HG03565 (cell line): Measurements from ENCODE around the gene SLC6A7.

ENCODE experiments used
- ATAC-seq: cut with Tn5 transposase; IDR thresholded peaks from one replicate; pipeline ENCODE4 v1.9.1; 2021; ENCODE audit warnings: mild to moderate bottlenecking, moderate library complexity; ENCODE audit not compliant: unreplicated experiment

The SLC6A7 gene

DNA sequence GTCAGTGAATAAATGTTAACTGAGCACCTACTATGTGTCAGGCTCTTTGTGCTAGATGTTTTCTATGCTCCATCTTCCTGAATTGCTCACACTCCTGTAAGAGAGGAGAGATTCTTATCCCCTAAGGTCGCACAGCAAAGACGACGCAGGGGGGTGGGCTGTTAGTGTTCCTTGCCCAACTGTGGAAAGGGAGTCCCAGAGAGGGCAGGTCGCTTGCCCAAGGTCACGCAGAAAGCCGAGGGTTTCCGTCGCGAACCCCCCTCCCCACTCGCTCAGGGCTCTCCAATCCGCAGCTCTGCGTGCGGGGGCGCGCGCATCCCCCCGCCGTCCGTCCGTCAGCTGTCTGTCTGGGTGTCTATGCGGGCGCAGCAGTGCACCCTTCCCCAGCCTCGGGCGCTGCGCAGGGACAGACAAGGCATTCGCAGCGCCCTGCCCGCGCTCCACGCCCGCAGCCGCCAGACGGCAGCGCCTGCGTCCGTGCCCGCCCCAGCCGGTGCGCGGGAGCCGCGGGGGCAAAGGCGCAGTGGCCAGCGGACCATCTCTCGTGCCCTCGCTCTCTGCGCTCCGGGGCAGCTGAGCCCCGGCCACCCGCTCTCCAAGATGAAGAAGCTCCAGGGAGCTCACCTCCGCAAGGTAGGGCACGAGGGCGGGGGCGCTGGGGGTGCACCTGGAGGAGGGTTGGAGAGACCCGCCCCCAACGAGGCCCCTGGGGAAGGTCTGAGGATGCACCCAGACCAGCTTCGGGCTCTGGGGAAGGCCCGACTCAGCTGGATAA, at the start of gene SLC6A7:
TSS of gene SLC6A7 (plus strand) at position 335 of the 775 bp plus-strand sequence. CDS start at position 601, 266 bp downstream.
- no peak for ATAC-seq

DNA sequence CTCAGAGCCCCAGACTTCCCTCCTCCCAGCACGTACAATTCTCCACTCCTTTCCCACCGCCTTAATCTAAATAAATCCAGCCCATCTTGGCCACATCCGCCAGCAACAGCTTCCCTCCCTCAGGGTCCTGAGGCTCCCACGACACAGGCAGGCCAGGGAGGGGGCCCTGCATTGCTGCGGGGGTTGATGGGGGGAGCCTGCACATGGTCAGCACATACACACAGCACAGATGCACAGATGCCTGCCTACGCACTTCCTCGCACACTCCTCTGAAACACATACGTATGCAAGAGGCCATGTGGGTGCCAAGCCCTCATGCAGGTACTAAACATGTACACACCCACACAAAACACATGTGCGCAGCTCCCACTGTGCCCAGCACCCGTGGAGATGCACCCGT, 49.0 kb upstream of the SLC6A7 start:
- ATAC-seq, result no peak

DNA sequence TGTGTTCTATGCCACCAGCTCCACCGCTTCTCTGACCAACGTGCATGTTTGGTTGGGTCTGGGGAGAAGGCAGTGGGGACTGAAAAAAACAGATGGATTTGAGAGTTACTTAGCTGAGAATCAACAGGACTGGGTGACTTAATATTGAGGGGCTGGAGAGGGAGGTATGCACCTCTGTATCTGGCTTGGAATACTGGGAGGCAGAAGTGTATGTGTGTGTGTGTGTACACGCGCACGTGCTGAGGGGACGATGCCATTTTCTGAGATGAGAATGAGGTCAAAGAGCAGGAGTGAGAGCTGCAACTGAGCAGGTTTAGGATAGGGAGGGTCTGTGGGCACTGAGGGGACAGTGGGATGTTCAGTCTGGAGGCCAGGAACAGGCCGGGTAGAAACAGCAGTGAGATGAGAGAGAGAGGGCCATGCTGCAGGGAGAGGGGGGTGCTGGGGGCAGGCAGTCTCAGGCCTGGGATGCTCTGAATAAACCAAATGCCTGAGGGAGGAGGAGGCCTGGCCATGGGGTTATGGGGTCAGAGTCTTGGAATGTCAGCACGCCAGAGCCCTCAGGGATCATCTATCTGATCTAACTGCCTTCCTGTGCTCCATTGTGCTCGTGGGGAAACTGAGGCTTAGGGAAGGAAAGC, 48.2 kb upstream of the SLC6A7 start:
- ATAC-seq, result no peak

DNA sequence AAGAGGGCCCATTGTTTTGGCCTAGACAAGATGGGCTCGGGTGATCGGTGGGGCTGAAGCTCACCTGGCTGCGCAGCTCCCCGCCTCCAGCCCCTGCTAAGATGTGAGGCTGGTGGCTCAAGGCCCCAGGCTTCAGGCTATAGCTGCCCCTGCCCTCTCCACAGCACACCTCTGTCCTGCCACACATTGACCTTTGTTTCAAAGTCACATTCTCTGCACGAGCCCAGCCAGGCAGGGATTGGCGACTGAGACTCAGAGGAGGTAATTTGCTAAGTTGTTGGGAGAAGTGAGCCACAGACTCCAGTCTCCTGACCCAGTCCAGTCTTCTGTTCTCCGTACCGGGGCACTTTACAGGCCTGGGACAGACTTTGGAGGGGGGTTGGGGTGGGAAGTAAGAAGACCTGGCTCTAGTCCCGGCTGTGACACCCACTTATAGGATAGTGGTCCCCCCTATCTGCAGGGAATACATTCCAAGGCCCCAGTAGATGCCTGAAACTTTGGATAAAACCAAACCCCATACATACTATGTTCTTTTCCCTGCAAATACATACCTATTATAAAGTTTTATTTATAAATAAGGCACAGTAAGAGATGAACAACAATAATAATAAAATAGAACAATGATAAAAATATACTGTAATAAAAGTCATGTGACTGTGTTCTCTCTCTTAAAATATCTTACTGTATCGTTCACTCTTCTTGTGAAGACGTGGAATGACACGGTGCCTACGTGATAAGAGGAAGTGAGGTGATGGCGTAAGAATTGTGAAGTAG, 47.5 kb upstream of the SLC6A7 start:
- ATAC-seq, result no peak

DNA sequence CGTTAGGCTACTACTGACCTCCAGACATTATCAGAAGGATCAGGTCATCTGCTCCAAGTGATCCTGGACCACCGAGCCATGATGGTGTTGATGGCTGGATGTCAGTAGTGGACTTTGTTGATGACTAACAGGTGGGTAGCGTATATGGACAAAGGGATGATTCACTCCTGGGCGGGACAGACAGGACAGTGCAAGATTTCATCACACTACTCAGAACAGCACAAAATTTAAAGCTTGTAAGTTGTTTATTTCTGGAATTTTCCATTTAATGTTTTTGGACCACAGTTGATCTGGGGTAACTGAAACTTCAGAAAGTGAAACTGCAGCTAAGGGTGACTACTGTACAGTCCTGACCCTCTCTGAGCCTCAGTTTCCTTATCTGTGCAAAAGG, 46.9 kb upstream of the SLC6A7 start:
- no peak for ATAC-seq

GRCh38 chr5:150143350-150144245, 46.3 kb upstream of the SLC6A7 start:
- ATAC-seq, result no peak

GRCh38 chr5:150144246-150144801, 45.5 kb upstream of the SLC6A7 start:
- ATAC-seq, result no peak

DNA sequence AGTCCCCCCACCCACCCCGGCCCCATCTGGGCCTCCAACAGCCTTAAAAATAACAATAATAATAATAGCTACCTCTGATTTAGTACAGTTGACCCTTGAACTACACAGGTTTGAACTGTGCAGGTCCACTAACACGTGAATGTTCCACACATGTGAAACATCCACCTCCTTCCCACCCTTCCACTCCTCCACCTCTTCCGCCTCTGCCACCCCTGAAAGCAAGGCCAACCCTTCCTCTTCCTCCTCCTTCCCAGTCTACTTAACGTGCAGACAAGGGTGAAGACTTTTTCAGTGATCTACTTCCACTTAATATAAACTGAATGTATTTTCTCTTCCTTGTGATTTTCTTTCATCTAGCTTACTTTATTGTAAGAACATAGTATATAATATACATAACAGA, 45.0 kb upstream of the SLC6A7 start:
- no peak for ATAC-seq

GRCh38 chr5:150146235-150146634, 43.6 kb upstream of the SLC6A7 start:
- no peak for ATAC-seq

DNA sequence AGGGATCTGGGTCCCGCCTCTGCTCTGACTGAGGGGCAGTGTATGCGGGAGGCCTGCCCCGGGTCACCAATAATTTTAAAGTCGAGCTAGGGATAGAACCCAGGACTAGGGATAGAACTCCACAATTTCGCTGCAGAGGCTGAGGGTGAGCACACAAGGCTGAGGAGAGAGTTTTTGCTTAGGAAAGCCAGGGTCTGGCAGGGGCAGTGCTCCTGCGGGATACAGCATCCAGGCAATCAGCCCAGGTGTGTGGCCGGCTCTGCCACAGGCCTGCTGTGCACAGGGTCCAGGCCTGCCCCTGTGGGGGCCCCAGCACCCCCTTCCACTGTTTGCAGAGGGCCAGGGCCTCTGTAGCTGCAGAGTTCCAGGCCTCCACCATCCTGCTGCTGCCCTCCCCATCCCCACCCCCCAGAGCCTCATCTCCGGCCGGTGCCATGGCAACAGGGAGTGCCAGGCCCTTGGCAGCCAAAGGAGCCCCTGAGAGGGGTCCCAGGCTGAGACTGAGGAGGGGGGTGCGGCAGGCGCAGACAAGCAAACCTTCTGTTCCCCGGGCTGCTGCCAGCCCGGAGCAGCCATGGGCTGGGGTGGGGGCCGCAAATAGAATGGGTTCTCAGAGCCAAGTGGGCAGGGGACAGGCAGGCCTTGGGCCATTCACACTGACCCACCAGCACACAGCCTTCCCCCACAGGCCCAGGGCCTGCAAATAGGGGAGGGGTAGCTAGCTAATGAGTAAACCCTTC, 42.8 kb upstream of the SLC6A7 start:
- ATAC-seq, result no peak

GRCh38 chr5:150147670-150148069, 42.2 kb upstream of the SLC6A7 start:
- ATAC-seq, result no peak

DNA sequence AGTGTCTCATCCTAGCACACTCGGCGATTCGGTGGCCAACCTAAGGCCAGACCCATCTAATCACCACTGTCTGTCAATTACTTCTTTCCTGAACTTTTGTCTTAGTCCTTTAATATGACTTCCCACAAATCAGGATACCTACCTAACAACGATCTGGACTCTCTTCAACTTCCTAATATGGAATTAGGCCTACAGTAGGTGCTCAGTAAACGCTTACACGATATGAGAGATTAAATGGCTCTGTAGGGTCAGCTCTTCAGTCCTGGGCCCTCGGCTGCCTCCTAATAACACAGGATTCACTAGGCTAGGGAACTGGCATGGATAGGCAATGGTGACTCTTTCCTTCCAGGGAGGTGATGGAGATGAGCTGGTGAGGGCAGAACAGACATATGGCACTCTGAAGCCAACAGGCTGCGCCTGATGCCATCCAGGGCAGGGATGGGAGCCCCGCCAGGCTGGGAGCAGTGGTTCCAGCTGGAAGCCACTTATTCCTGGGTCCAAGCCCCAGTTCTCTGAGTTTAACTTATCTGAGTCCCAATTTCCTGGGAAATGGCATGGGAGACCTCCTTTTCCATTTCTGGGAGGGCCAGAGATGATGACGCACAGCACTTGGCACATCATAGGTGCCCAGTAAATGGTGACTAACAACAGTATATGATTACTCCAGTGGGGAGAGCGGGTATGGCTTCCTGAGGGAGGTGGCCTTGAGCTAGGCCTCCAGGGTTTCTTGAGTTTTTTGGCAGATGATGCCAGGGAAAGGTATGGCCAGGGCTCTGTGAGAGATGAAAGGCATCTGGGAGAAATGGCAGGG, 41.5 kb upstream of the SLC6A7 start:
- no peak for ATAC-seq

DNA sequence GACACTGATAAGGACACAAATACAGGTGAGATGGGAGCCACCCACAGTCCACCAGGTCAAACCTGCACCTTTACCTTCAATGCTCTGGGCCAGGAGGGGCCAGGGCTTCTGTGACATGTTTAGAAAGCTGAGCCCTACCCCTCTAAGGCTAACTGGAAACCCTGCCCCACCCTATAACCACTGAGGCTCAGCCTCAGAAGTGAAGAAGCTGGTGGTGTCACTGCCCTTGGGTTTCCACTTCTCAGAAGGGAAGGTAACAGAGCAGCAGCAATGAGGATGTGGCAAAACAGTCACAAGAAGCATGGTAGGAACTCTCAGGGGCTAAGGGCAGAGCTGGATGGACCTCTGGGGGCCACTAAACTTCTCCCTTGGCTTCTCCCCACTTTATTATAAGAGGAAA, 40.2 kb upstream of the SLC6A7 start:
- ATAC-seq, result no peak

DNA sequence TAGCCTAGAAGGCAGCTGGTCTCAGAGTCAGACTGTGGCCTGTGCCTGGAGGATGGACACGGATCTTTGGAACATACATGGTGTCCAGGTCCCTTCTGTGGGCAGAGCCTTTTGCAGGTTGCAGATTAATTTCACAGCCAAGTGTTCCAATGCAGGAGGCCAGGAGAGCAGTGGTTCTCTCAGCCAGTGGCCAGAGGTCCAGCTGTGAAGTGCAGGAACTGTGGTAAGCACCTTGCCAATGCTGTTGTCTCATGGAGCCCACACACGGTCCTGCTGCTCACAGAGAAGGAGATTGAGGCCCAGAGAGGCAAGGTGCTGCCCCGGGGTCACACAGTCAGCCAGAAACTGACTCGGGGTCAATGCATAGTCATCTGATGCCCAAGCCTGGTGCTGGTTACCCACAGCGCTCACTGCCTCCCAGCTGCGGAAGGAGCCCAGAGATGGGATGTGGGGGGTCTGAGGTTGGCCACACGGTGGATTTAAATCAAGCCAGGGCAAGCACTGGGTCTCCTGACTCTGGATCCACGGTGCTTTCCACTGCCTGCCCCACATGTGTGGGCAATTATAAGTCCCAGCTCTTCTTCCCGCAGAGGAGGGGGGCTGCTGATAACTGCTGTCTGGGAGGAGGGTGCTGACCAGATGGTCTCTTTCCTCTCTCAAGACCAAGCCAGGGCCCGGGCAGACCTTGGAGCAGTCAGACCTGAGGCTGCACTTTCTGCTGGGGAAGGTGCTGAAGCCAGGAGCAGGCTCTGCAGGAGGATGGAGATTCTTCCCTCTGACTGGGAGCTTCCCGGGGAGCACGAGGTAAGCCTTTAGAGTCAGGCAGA, 37.0 kb upstream of the SLC6A7 start:
- no peak for ATAC-seq

DNA sequence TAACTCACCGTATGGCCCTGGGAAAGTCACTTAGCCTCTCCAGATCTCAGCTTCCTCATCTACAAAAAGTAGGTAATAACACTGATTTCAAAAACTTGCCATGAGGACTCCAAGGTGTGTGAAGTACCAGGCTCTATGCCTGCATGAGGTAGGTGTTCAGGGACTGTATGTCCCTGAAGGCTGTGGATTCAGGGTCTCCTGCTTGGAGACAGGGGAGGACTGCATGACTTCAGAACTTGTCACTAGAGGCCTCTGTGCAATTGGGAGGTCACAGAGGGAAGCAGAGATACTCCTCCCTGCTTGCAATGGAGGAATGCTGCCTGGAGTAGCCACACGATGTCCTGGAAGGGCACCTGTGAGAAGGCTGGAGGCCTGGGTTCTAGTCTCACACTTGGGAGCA, 36.4 kb upstream of the SLC6A7 start:
- no peak for ATAC-seq

DNA sequence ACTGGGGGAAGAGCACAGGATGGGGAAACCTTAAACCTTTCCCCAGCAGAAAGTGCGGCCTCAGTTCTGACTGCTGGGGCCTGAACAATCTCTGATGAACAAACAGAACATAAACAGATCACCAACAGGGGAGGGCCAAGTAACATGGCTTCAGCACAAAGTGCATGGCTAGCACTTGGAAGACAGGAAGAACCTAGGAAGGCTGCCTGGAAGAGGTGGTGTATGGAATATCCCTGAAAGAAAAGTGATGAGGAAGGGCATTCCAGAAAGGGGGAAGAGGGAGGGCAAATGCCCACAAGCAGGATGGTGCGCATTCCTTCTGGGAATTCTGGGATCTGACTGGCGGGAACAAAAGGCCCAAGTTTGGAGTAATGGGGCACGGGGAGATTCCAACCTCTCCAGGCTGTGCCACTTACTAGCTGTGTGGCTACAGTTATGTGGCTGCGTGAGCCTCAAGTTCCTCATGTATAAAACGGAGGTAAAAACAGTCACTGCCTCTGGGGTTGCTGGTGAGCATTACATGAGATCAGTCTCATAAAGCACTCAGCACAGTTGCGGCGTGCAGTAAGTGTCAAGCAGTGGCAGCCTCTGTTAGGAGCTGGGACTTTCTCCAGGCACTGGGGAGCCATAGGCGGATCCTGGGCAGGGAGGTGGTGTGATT, 35.8 kb upstream of the SLC6A7 start:
- peak; percentile 56 for ATAC-seq

DNA sequence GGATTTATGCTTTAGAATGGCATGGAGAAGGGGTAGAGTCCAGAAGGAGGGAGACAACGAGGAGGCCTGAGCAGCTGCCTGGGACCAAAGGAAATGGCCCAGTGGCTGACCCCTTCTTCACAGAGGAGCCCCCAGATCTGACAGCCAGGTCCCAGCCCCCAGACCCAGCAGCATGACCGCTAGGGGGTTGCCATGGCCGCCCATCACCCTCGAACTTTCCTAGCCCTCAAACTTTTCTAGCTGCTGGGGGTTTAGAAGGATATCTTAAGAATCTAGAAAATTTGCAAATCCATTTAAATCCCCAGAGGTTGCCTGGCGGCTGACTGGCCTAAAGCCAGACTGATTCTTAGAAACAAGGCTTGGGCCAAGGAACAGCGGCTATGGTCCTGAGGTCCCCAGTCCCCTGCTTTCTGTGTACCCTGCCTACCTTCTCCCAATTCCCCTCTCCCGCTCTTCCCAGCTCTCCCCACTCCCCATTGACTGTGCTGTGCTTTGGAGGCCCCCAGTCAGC, 35.2 kb upstream of the SLC6A7 start:
- no peak for ATAC-seq
